ENCODE measurements around the gene KCNQ2.

GRCh38 chr20:63382551-63383300, 89.7 kb downstream of the KCNQ2 start:
- TF ChIP-seq CTCF (IDR thresholded peaks at IDR 0.05 in 2 of 3, conservative IDR thresholded peaks at IDR 0.05 in 1 of 3; ENCODE audit: borderline replicate concordance in 1 of 3, insufficient read depth in 1 of 3, low read depth in 2 of 3, low read length in 2 of 3) (no peak), SIN3A (IDR thresholded peaks at IDR 0.05; ENCODE audit: low read depth) (no peak), ZNF274 (IDR thresholded peaks at IDR 0.05; ENCODE audit: low read depth, low read length) (no peak), YY1 (IDR thresholded peaks at IDR 0.05; ENCODE audit: extremely low read depth, insufficient replicate concordance, low read depth, low read length) (no peak)

Data from HCT116 (cell line).